SK-N-SH treated with all-trans-retinoic acid at 6 μM for 48 hours (cell line): ENCODE results near the gene MARK3.

Experiments
- ATAC-seq: fragments of 200-7000 bp; cut with Tn5 transposase; 3 replicates; pipeline ENCODE4 v1.9.1; 2020; ENCODE audit warnings: mild to moderate bottlenecking, moderate library complexity
- BACH2 ChIP-seq: fragments of 250-450 bp; sonication (Bioruptor Pico); IDR thresholded peaks from 2 replicates; pipeline ENCODE4 v1.9.0; 2021; ENCODE audit warnings: mild to moderate bottlenecking, borderline replicate concordance
- CREB5 ChIP-seq: fragments of 250-450 bp; sonication (Bioruptor Pico); IDR thresholded peaks from 2 replicates; pipeline ENCODE4 v1.5.1; 2020; ENCODE audit warnings: low read depth, mild to moderate bottlenecking, moderate library complexity
- CSRNP3 ChIP-seq: fragments of 250-450 bp; sonication (Bioruptor Pico); IDR thresholded peaks from 2 replicates; pipeline ENCODE4 v1.5.1; 2021; ENCODE audit warnings: mild to moderate bottlenecking, moderate library complexity
- GLIS3 ChIP-seq: fragments of 250-450 bp; sonication (Bioruptor Pico); IDR thresholded peaks from 2 replicates; pipeline ENCODE4 v1.5.0; 2020; ENCODE audit warnings: mild to moderate bottlenecking, moderate library complexity
- ISL1 ChIP-seq: fragments of 250-450 bp; sonication (Bioruptor Pico); IDR thresholded peaks from 2 replicates; pipeline ENCODE4 v2.1.2; 2022; ENCODE audit warnings: mild to moderate bottlenecking, moderate library complexity
- PATZ1 ChIP-seq: fragments of 250-450 bp; sonication (Bioruptor Pico); IDR thresholded peaks from 2 replicates; pipeline ENCODE4 v1.8.0; 2020; ENCODE audit warnings: mild to moderate bottlenecking, moderate library complexity, borderline replicate concordance
- POU6F1 ChIP-seq: fragments of 250-450 bp; sonication (Bioruptor Pico); IDR thresholded peaks from 2 replicates; pipeline ENCODE4 v1.8.0; 2021; ENCODE audit warnings: low read depth, mild to moderate bottlenecking, moderate library complexity, borderline replicate concordance
- RARB ChIP-seq: fragments of 250-450 bp; sonication (Bioruptor Pico); IDR thresholded peaks from 2 replicates; pipeline ENCODE4 v1.8.0; 2021; ENCODE audit warnings: mild to moderate bottlenecking, moderate library complexity
- SNAI2 ChIP-seq: fragments of 250-450 bp; sonication (Bioruptor Pico); IDR thresholded peaks from 2 replicates; pipeline ENCODE4 v1.5.0; 2020; ENCODE audit warnings: mild to moderate bottlenecking, moderate library complexity
- ZC3H10 ChIP-seq: fragments of 250-450 bp; sonication (Bioruptor Pico); IDR thresholded peaks from 2 replicates; pipeline ENCODE4 v1.5.1; 2021; ENCODE audit warnings: mild to moderate bottlenecking, moderate library complexity
- ZFP3 ChIP-seq: fragments of 250-450 bp; sonication (Bioruptor Pico); IDR thresholded peaks from 2 replicates; pipeline ENCODE4 v1.5.0; 2020; ENCODE audit warnings: mild to moderate bottlenecking, moderate library complexity
- ZFP30 ChIP-seq: fragments of 450-650 bp; formaldehyde crosslinking; IDR thresholded peaks from 2 replicates; pipeline ENCODE4 v1.5.0; 2022; ENCODE audit warnings: mild to moderate bottlenecking, moderate library complexity
- ZNF565 ChIP-seq: fragments of 450-650 bp; formaldehyde crosslinking; conservative IDR thresholded peaks from 2 replicates; pipeline ENCODE4 v1.5.0; 2020; ENCODE audit warnings: low read depth, mild to moderate bottlenecking, moderate library complexity

The MARK3 gene

GRCh38 chr14:103395244-103395643 is 10.0 kb downstream of the MARK3 start:
- no peak for ATAC-seq
- TF ChIP-seq BACH2 (CRISPR knock-in tag) (no peak), ZNF565 (CRISPR knock-in tag) (no peak), ZFP30 (CRISPR knock-in tag) (no peak), CREB5 (CRISPR knock-in tag) (no peak), GLIS3 (CRISPR knock-in tag) (no peak), CSRNP3 (no peak), PATZ1 (CRISPR knock-in tag) (no peak)

- TF ChIP-seq CREB5 (CRISPR knock-in tag) = no peak
- no peak for TF ChIP-seq CSRNP3
- no peak for ATAC-seq
These were observed 11.2 kb downstream of the MARK3 start for GRCh38 chr14:103396463-103396862.

GRCh38 chr14:103398427-103399195 is 13.4 kb downstream of the MARK3 start:
- no peak for ATAC-seq
- TF ChIP-seq ZFP3 (CRISPR knock-in tag) (no peak), ZC3H10 (no peak), POU6F1 (CRISPR knock-in tag) (no peak), CREB5 (CRISPR knock-in tag) (no peak), ISL1 (CRISPR knock-in tag) (no peak), RARB (CRISPR knock-in tag) (no peak), ZFP30 (CRISPR knock-in tag) (no peak), SNAI2 (CRISPR knock-in tag) (no peak)

- TF ChIP-seq PATZ1 (CRISPR knock-in tag) (no peak), POU6F1 (CRISPR knock-in tag) (no peak)
- ATAC-seq = no peak
These were observed 15.3 kb downstream of the MARK3 start for GRCh38 chr14:103400537-103400936.
